ENCODE results near the gene IGFN1. TPM values are rescaled to one million over a fixed set of nuclear protein-coding genes. Genes with fewer than 3 reads are reported as not detected.
A peak's percentile ranks its signal among the peaks of the same experiment; 100 is the strongest.
"Not testable (repeated sequence)": the region's sequence is repeated elsewhere in the genome, so short reads cannot be mapped to it uniquely, and the experiment has no call there.

IGFN1 gene
- total RNA-seq, 1 experiment from 2014 or later = 4.3 TPM

DNA sequence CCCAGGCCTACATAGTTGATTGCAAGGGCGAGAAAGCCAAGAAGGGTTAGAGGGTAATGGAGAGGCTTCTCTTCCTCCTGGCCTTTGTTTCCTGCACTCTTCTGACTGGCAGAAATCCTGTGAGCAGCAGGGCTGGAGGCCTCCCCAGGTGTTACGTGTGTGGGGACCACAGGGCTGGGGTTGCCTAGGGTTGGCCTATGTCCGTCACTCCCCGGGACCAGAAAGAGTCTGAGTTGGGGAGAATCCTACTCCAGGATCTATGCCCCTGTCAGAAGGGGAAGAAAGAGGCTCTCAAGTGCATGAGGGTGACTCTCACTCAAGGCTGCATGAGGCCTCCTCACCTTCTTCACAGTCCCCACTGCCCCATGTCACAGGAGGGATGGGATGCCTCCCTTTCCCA, 38.5 kb downstream of the IGFN1 start:
- no TSS peak for BruUV-seq (replicated peaks)
- H3K27ac ChIP-seq = no peak overlapping the region
- H3K4me2 ChIP-seq = no peak overlapping the region
- H4K20me1 ChIP-seq (ENCODE audit: insufficient read depth) = no peaks in the 10 kb centered on the region
- no peaks in the 10 kb centered on the region for H3K36me3 ChIP-seq (ENCODE audit: low read depth)
- intact Hi-C loops (cut with micrococcal nuclease; ENCODE audit: unreplicated experiment) = no loop called here
- no peak overlapping the region for H2AFZ ChIP-seq
- CTCF ChIA-PET = interaction anchor here (0.7 to 1.0 kb wide), 4 partner anchors 92 to 257 kb away, joined by 3 to 6 read pairs (median 5); no protein-coding TSS in a partner anchor
- no peaks in the 10 kb centered on the region for H3K79me2 ChIP-seq (ENCODE audit: low read depth)
- H3K9me2 ChIP-seq (ENCODE audit: insufficient read depth) = no peaks in the 10 kb centered on the region
- peaks cover 15% of the 10 kb centered on the region for H3K4me1 ChIP-seq (replicated peaks; ENCODE audit: insufficient read depth)
- H3F3A ChIP-seq (ENCODE audit: insufficient read depth, low read depth) = no peaks in the 10 kb centered on the region; the same call in 1 of the 2 replicates
- no peak for DNase-seq
- H3K4me3 ChIP-seq = no peak overlapping the region
- POLR2A ChIA-PET (ENCODE audit: unreplicated experiment) = interaction anchor here (0.6 kb wide), 1 partner anchor 37 kb away, joined by 3 read pairs; no protein-coding TSS in a partner anchor
- TF ChIP-seq EZH2 (IDR thresholded peaks at IDR 0.05; ENCODE audit: low read depth) = no peak
- TF ChIP-seq, protein P1, sequence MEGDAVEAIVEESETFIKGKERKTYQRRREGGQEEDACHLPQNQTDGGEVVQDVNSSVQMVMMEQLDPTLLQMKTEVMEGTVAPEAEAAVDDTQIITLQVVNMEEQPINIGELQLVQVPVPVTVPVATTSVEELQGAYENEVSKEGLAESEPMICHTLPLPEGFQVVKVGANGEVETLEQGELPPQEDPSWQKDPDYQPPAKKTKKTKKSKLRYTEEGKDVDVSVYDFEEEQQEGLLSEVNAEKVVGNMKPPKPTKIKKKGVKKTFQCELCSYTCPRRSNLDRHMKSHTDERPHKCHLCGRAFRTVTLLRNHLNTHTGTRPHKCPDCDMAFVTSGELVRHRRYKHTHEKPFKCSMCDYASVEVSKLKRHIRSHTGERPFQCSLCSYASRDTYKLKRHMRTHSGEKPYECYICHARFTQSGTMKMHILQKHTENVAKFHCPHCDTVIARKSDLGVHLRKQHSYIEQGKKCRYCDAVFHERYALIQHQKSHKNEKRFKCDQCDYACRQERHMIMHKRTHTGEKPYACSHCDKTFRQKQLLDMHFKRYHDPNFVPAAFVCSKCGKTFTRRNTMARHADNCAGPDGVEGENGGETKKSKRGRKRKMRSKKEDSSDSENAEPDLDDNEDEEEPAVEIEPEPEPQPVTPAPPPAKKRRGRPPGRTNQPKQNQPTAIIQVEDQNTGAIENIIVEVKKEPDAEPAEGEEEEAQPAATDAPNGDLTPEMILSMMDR (conservative IDR thresholded peaks at IDR 0.05) = no peak
- peaks cover 5% of the 10 kb centered on the region; the same call in 1 of the 2 replicates for H3K27me3 ChIP-seq (ENCODE audit: insufficient read depth, low read depth)
- H3K9me3 ChIP-seq (ENCODE audit: insufficient read depth, low read depth) = no peaks in the 10 kb centered on the region

DNA sequence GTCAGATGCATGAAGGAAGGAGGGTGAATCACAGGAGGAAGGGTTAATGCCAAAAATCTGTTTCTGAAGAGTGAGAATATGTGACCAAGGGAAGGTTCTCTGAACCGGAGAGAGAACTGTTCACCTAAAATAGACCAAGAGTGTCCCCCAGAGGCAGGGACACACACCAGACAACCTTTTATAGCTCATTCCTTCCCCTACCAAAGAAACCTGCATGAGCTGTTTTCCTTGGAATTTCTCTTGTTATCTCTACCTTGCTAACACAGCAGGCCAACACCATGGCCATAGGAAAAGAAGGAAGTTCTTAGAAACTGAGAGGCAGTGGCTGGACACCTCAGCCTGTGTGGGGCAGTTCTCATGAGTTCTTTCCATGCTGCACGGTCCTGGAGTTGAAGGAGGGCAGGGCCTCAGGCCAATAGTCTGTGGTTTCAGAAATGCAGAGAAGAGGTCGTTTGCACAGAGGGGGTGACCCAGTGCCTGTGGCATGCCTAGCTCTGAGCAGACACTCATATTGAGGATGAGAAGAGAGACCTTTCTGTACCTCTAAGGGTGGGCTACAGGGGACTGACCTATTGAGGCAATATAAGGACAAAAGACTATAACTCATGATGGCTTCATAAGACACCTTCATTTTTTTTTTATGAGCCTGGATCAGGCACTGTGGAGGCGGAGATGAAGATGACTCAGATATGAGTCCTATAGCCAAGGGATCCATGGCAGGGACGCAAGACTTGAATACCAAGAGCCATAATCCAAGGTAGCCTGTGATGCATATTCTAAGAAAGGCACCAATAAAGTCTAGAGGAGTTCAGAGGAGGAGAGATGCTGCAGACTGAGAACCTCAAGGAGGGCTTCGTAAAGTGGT, 39.4 kb downstream of the IGFN1 start:
- CTCF ChIA-PET = interaction anchor here (0.5 to 1.0 kb wide), 7 partner anchors 29 to 258 kb away, joined by 3 to 6 read pairs (median 4); no protein-coding TSS in a partner anchor
- intact Hi-C loops (cut with micrococcal nuclease; ENCODE audit: unreplicated experiment) = no loop called here

DNA sequence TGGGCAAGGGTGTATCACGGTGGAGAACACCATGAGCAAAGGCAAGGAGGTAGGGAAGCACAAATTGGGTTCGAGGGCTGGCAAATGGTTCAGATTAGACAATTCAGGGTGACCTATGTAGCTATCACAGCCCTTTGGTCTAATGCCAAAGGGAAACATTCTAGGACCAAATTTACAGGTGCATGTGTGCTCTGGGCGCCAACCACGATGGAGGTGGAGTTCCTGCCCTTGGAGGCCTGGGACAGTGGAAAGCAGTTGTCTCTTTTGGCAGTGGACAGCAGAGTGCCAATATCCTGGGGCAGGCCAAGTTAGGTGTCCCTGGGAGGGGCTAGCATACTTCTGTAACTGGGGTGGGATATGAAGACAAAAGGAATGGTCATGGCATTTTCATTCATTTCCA, 40.1 kb downstream of the IGFN1 start:
- H3K4me1 ChIP-seq (replicated peaks; ENCODE audit: insufficient read depth) = peaks cover 15% of the 10 kb centered on the region
- H3K4me2 ChIP-seq = no peak overlapping the region
- H3K27me3 ChIP-seq (ENCODE audit: insufficient read depth, low read depth) = peaks cover 5% of the 10 kb centered on the region; the same call in 1 of the 2 replicates
- BruUV-seq (replicated peaks) = no TSS peak
- POLR2A ChIA-PET (ENCODE audit: unreplicated experiment) = no interaction called here
- no peaks in the 10 kb centered on the region for H3K9me3 ChIP-seq (ENCODE audit: insufficient read depth, low read depth)
- H3K9me2 ChIP-seq (ENCODE audit: insufficient read depth) = no peaks in the 10 kb centered on the region
- no peaks in the 10 kb centered on the region; the same call in 1 of the 2 replicates for H3F3A ChIP-seq (ENCODE audit: insufficient read depth, low read depth)
- no peaks in the 10 kb centered on the region for H4K20me1 ChIP-seq (ENCODE audit: insufficient read depth)
- H3K36me3 ChIP-seq (ENCODE audit: low read depth) = no peaks in the 10 kb centered on the region
- no peak for DNase-seq
- no peak overlapping the region for H3K27ac ChIP-seq
- TF ChIP-seq, protein P1 (conservative IDR thresholded peaks at IDR 0.05) = no peak
- TF ChIP-seq EZH2 (IDR thresholded peaks at IDR 0.05; ENCODE audit: low read depth) = no peak
- no peak overlapping the region for H3K4me3 ChIP-seq
- CTCF ChIA-PET = interaction anchor here (0.7 kb wide), 1 partner anchor 149 kb away, joined by 3 read pairs; no protein-coding TSS in a partner anchor
- no peak overlapping the region for H2AFZ ChIP-seq
- H3K79me2 ChIP-seq (ENCODE audit: low read depth) = no peaks in the 10 kb centered on the region
- intact Hi-C loops (cut with micrococcal nuclease; ENCODE audit: unreplicated experiment) = no loop called here

More for the DNA sequence above, 39.4 kb downstream of the IGFN1 start:
- Histone ChIP-seq H3K27me3 (ENCODE audit: insufficient read depth, low read depth) (peaks cover 5% of the 10 kb centered on the region; the same call in 1 of the 2 replicates), H3K4me3 (no peak overlapping the region), H3K4me1 (replicated peaks; ENCODE audit: insufficient read depth) (peaks cover 15% of the 10 kb centered on the region), H3K79me2 (ENCODE audit: low read depth) (no peaks in the 10 kb centered on the region), H3K9me3 (ENCODE audit: insufficient read depth, low read depth) (no peaks in the 10 kb centered on the region), H3K9me2 (ENCODE audit: insufficient read depth) (no peaks in the 10 kb centered on the region), H3K36me3 (ENCODE audit: low read depth) (no peaks in the 10 kb centered on the region), H2AFZ (no peak overlapping the region), H3K4me2 (0 out of 2 replicates have a peak overlapping the region, but pooled peaks have one; percentile 5), H3K27ac (no peak overlapping the region), H4K20me1 (ENCODE audit: insufficient read depth) (no peaks in the 10 kb centered on the region), H3F3A (ENCODE audit: insufficient read depth, low read depth) (no peaks in the 10 kb centered on the region; the same call in 1 of the 2 replicates)
- POLR2A ChIA-PET (ENCODE audit: unreplicated experiment) = interaction anchor here (0.6 to 0.7 kb wide), 2 partner anchors 38 to 458 kb away, joined by 3 read pairs; no protein-coding TSS in a partner anchor
- DNase-seq = peak in 1 of 2 experiments; percentile 22
- no TSS peak for BruUV-seq (replicated peaks)
- TF ChIP-seq, protein P1 (conservative IDR thresholded peaks at IDR 0.05) = no peak; the same call in 1 of the 2 replicates

DNA sequence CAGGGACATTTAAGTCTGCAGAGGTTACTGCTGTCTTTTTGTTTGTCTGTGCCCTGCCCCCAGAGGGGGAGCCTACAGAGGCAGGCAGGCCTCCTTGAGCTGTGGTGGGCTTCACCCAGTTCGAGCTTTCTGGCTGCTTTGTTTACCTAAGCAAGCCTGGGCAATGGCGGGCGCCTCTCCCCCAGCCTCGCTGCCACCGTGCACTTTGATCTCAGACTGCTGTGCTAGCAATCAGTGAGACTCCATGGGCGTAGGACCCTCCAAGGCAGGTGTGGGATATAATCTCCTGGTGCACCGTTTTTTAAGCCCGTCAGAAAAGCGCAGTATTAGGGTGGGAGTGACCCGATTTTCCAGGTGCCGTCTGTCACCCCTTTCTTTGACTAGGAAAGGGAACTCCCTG, 49.0 kb downstream of the IGFN1 start:
- H2AFZ ChIP-seq; BruUV-seq (replicated peaks): not testable (repeated sequence)

More for the DNA sequence above, 49.0 kb downstream of the IGFN1 start:
- H3K4me1 ChIP-seq (replicated peaks; ENCODE audit: insufficient read depth); H3K79me2 ChIP-seq (ENCODE audit: low read depth); H3F3A ChIP-seq (ENCODE audit: insufficient read depth, low read depth); H3K9me2 ChIP-seq (ENCODE audit: insufficient read depth); H3K36me3 ChIP-seq (ENCODE audit: low read depth); intact Hi-C loops (cut with micrococcal nuclease; ENCODE audit: unreplicated experiment); CTCF ChIA-PET; H3K4me3 ChIP-seq; POLR2A ChIA-PET (ENCODE audit: unreplicated experiment); H3K4me2 ChIP-seq; H4K20me1 ChIP-seq (ENCODE audit: insufficient read depth); H3K27ac ChIP-seq; DNase-seq; H3K9me3 ChIP-seq (ENCODE audit: insufficient read depth, low read depth): not testable (repeated sequence)
- peaks cover 37% of the 10 kb centered on the region for H3K27me3 ChIP-seq (ENCODE audit: insufficient read depth, low read depth)
